ENCODE results near the gene TGFBR2.

TGFBR2 gene

DNA sequence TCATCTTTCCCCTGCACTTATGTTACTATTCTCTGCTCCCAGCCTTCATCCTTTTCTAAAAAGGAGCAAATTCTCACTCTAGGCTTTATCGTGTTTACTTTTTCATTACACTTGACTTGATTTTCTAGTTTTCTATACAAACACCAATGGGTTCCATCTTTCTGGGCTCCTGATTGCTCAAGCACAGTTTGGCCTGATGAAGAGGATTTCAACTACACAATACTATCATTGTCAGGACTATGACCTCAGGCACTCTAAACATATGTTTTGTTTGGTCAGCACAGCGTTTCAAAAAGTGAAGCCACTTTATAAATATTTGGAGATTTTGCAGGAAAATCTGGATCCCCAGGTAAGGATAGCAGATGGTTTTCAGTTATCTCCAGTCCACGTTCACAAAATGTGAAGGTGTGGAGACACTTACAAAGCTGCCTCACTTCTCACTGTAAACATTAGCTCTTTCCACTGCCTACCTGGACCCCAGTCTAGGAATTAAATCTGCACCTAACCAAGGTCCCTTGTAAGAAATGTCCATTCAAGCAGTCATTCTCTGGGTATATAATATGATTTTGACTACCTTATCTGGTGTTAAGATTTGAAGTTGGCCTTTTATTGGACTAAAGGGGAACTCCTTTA, 86.2 kb downstream of the TGFBR2 start:
- DNase-seq (ENCODE audit: low read depth in 2 of 2) = no peak

DNA sequence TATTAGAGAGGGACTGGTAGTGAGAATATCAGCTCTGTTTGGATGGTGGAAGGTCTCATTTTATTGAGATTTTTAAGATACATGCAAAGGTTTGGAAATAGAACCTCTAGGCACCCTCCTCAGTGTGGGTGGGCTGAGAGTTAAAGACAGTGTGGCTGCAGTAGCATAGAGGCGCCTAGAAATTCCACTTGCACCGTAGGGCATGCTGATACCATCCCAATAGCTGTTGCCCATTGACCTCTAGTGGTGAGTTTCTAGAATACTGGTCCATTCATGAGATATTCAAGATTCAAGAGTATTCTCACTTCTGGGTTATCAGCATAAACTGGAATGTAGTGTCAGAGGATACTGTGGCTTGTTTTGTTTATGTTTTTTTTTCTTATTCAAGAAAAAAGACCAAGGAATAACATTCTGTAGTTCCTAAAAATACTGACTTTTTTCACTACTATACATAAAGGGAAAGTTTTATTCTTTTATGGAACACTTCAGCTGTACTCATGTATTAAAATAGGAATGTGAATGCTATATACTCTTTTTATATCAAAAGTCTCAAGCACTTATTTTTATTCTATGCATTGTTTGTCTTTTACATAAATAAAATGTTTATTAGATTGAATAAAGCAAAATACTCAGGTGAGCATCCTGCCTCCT, 87.2 kb downstream of the TGFBR2 start:
- no peak for DNase-seq (ENCODE audit: low read depth in 2 of 2)

DNA sequence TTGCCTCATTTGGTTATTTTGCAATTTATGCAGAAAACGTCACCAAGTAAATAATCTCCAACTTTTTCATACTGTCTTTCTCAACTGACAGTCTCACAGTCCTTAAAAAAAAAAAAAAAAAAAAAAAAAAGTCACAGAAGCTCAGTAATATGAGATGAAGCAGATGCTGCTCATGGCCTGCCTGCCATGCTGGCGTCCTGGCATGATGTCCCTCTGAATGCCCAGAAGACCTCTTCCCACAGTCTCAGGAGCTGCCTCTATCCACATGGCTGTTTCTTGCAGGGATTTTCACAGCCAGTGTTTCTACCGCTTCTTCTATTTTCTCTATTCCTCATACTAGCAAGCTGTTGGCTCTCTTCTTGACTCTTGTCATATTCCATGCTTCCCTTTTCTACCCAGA, 87.7 kb downstream of the TGFBR2 start:
- no peak for DNase-seq (ENCODE audit: low read depth in 2 of 2)

DNA sequence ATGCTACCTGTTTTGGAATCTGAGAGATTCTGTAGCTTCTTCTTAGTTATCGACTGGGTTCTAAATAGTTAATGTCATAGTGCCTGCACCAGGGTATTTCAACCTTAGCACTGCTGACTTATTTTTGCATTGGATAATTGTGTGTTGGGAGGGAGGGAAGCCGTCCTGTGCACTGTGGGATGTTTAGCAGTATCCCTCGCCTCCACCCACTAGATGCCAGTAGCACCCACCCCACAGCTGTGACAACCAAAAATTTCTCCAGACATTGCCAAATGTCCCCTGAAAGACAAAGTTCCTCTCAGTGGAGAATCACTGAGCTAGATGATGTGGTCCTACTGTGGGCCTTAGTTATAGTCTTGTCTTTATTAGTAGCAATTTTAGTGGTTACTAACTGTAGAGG, 88.3 kb downstream of the TGFBR2 start:
- DNase-seq (ENCODE audit: low read depth in 2 of 2) = no peak

DNA sequence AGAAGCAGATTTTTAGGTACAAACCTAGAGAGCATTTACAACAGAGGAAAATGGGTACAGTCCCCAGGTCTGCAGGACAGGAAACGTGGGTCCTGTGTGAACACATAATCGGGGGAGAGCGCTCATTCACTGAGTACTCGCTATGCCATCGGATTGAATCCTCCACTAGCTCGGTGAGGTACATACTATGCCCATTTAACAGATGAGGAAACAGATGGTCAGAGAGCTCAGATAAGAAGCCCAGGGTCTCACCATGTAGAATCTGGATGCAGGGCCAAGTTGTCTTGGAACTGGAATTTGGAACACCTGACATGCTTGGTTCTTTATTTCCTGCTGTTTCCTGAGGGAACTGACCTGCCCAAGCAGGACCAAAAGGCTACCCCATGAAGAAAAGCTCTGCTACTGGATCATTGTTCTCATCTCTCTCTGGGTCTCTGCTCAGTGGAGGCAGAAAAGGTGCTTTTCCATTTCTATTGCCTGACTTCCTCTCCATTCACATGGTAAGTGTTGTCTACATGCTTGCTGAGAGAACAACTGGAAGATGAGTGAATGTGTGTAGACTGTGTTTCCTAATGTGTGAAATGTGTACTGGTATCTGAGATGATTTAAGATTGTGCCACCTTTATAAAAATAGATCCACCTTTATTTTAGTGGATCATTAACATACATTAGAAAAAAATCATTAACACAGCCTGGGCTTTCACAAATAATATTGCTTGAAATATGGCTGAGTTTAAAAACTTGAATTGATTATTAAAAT, 89.1 kb downstream of the TGFBR2 start:
- DNase-seq (ENCODE audit: low read depth in 2 of 2) = no peak

DNA sequence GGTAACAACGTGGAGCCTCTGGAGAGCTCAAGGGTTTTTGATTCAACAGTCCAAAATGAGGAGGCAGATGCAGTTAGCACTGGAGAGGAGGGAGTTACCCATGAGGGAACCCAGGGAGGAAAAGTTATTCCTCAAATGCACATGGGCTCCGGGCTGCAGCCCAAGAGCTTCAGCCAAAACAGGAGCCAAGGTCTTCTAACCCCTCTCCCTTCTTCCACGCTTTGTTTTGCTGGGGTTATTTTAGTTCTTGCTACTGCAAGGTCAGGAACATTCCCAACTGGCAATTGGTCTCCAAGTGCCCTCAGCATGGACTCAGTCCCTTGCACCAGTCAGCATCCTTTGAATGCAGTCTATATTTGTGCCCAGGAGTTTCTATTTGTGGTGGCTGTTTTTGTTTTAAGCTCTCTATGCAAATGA, 90.0 kb downstream of the TGFBR2 start:
- no peak for DNase-seq (ENCODE audit: low read depth in 2 of 2)

DNA sequence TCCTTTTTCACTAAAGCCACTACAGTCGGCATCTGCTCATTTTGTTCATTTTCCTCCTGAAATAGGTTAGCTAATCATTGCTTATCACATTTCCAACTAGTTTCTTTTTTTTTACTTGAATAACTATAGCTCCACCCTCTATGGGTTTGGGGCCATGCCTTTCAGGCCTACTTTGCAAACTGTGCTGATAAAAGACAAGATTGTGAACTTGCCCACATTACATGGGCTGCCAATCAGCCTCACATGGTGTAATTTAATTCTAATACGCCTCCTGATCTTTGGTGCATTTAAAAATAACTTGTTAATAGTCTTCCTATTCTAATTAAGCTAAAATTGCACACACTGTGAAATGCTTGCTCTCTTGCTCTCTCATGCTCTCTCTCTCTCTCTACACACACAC, 90.5 kb downstream of the TGFBR2 start:
- DNase-seq (ENCODE audit: low read depth in 2 of 2) = no peak

DNA sequence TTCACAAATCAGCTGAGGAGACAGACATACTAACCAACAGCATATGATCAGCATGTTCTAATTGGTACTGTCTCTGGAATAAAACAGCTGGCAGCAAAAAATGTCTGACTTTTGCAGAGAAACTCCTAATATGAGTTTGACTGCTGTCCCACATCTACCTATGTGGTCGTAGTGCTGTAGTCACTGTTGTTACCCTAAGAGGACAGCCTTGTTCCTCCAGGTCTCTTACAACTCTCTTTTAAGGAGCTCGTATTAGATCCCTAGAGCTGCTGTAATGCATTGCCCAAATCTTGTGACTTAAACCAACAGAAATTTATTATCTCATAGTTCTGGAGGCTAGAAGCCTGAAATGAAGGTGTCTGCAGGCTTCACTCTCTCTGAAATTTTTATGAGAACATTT, 92.1 kb downstream of the TGFBR2 start:
- DNase-seq (ENCODE audit: low read depth in 2 of 2) = no peak

DNA sequence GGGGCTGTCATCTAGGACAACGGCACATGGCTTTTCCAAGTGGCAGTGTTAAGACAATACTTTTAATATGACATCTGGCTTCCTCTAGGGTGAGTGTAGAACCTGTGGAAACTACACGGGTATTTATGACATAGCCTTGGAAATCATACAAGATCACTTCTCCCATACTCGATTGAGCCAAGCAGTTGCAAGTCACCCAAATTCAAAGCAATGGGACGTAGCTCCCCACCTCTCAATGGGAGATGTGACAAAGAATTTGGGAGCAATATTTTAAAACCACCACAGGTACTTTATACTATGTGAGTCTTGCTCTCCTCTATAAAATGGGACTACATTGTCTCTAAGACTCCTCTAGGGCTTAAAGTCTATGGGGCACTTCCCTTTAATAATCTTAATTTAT, 93.5 kb downstream of the TGFBR2 start:
- DNase-seq (ENCODE audit: low read depth in 2 of 2) = no peak

DNA sequence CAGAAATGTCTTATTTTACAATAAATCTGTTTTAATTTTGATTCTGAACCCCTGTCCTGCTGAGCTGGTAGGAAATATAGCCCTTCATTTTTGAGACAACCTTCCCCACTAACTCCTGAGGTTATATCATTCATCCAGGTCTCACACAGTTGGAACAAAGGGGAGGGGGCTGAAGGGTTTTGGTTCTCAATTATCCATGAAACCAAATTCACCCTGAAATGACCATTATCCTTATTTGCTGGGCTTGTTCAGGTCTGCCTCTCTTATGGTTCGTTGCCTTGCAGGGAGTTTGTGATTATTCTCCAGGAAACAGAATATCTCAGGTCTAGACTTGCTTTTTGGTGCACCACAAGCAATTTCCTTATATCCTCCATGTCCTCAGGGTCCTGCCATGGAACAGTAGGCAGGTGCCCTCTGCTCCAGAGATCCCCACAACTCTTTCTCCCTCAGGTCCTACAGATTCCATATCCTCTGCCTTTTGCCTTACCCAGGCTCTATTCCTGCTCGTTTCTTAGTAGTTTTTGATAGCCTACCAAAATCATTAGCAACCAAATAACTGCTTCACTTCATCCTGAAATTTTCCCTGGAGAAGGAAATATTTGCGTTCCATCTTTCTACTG, 94.4 kb downstream of the TGFBR2 start:
- DNase-seq (ENCODE audit: low read depth in 2 of 2) = no peak

DNA sequence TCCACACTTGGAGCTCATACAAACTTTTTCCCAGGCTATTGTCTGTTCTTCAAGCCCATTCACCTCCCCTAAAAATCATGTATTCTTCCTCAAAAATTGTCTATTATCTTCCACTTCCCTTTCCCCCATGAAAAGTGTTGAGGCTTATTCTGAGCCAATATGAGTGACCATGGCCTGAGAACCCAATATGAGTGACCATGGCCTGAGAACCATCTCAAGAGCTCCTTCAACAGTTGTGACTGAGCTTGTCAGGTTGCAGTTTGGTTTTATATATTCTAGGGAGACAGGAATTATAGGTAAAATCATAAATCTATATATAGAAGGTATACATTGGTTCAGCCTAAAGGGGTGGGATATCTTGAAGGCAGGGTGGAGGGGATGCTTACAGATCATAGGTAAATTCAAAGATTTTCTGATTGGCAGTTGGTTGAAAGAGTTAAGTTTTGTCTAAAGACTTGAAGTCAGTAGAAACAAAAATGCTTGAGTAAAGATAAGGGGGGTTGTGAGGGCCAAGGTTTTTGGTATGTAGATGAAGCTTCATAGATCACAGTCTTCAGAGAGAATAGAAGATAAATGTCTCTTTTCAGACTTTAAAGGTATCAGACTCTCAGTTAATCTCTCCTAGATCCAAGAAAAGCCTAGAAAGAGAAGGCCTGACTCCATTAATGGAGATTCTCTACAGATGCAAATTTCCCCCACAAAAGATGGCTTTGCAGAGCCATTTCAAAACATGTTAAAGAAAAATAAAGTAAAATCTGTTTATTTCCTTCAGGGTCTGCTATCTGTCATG, 95.8 kb downstream of the TGFBR2 start:
- DNase-seq (ENCODE audit: low read depth in 2 of 2) = no peak

DNA sequence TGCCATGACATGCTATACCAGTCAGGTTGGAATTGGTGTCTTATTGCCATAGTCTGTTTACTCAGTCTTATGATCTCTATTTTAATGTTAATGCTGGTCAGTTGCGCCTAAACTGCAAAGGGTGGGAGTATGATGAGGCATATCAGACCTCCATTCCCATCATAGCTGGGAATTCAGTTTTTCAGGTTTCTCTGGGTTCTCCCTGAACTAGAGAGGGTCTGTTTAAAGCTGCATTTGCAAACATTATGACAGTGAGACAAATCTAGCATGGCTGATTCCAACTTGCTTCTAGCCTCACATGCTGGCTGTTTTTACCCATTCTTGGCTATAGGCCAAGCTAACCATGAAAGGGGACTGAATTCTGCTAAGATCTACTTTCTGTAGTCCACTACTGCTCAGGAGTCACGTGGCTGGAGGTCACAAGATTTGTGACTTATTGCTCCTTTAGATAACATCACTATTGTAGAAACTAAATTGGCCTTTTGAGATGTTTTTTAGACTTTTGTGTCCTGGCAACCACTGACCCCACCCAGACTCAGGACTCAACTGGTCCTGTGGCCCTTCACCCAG, 96.5 kb downstream of the TGFBR2 start:
- DNase-seq (ENCODE audit: low read depth in 2 of 2) = no peak

DNA sequence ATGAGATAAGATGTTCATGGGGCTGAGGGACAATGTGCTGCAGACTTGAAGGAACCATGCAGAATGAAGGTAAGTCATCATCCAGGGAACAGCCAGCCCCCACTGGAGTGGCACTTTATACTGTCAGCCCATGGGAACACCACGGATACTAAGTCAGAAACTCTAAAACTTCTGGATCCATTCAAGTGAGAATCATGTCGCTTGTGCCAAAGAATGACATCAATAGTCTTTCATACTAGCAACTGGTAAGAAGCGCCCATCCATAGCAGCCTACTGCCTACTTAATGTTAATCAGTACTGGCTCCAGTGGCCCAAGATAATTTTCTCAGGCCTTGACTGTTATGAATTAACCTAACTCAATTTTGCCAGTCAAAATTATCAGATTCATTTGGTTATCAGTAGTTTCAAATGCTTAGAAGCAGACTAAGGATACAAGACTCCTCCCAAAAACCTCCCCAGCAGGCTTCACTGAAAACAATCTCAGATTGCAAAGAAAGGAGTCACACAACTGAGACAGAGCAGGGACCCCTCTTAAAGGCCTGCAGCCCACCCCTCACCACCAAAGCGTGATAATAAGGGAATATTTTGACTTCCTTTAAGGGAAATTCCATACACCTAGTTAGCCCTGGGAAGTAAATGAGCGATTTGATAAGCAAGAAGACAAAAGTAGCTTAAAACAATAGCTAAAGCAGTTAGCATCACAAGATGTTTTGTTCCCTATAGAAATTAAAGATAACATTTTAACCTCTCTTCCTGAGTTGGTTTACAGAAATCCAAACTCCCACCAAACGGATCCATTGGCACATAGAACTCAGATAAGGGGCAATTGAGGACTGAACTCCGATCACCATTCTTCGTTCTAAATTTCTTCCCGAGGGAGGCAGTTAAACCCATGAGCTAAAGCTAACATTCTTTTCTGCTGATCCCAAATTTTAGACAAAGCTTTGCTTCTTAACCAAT, 98.8 kb downstream of the TGFBR2 start:
- DNase-seq (ENCODE audit: low read depth in 2 of 2) = no peak

DNA sequence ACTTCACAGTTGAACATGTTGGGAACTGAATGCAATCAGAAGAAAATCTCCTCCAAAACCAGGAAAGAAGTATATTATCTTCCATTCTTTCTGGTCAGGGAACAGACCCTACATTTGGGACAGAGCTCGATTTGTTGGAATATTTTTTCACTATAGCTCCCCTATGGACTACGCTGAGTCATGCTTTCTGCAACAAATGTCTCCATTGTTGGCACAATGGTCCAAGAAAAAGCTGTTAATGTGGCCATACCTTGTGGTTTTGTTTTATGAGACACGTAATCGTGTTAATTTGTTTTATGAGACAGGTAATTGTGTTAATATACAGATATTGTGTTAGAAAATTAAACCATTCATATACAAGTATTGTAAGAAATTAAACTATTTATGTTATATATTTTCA, 101.4 kb downstream of the TGFBR2 start:
- DNase-seq (ENCODE audit: low read depth in 2 of 2) = no peak

DNA sequence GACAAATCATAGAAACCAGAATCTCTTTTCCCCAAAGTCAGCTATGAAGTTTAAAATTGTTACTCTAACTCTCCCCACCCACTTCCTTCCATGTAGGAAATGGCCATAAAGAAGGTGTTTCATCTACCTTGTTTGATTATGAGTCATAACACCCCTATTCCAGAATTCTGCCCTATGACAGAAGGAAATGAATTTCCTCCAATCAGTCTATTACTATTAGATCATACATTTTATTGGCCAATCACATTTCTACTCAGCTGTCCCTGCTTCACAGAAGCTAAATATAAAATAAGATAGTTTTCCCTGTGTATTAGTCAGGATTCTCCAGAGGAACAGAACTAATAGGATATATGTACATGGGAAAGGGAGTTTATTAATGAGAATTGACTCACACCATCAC, 102.1 kb downstream of the TGFBR2 start:
- no peak for DNase-seq (ENCODE audit: low read depth in 2 of 2)

DNA sequence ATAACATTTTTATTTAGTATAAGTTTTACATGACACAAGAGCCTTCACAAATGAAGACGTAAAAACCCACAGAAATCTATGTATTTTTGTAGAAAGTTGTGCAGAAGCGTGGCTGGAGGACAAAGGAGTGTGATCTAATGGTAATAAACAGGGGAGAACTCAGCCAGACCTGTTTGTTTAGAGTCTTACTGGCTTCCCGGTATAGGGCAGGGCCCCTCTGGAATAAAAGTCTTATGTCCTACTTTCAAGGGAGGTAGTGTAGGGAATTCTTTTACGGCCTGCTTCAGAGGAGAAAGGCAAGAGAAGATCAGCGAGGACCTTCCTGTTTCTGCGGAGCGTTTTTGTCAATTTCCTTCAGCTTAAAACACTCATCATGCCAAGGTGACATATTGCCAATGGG, 103.6 kb downstream of the TGFBR2 start:
- DNase-seq (ENCODE audit: low read depth in 2 of 2) = no peak

DNA sequence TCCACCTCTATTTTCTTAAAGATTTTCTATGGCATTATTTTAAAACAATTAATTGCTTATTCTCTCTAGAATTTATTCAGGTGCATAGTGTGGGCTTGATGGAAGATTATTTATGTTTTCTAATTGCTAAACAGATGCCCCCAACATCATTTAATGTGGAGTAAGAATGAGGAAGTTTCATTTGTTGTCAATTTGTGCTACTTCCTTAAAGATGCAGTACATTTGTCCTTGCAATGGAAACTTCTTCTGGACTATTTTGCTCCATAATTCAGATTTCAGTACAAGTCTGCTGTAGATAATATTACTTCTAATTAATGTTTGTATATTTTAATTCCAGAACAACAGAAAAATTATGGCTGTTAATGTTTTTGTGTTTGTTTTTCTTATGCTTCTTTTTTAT, 104.8 kb downstream of the TGFBR2 start:
- DNase-seq (ENCODE audit: low read depth in 2 of 2) = no peak

DNA sequence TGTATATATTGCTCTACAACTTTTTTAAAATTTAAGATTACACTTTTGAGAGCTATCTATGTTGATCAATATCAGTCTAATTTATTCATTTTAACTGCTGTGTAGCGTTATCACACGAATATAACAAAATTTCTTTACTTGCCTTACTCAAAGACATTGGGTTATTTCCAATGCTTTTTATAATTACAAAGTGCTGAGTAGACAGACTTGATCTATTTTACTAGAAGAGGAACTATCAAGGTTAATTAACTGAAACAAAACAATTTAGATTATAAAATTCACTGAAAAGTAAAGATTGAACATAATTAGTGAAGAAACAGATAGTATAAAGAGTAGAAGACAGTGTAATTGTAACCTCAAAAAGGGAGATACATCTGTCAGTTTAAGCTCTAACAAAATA, 105.5 kb downstream of the TGFBR2 start:
- DNase-seq (ENCODE audit: low read depth in 2 of 2) = no peak

DNA sequence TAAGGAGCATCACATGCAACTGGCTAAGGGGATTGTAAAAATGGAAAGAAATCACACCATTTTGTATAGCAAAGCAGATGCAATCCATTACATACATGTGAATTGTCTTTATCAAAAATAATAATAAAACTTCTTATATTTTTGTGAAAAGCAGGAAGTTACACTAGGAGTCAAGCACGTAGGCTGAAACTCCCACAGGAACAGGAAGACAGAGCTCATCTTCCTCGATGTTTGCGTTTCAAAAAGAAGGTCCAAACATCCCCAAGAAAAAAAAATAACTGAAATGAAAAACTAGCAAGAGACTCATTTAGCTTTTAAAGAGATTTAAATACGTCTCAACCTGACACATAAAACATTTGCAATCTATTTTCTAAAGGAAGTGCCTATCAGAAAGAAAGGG, 106.6 kb downstream of the TGFBR2 start:
- DNase-seq (ENCODE audit: low read depth in 2 of 2) = no peak

DNA sequence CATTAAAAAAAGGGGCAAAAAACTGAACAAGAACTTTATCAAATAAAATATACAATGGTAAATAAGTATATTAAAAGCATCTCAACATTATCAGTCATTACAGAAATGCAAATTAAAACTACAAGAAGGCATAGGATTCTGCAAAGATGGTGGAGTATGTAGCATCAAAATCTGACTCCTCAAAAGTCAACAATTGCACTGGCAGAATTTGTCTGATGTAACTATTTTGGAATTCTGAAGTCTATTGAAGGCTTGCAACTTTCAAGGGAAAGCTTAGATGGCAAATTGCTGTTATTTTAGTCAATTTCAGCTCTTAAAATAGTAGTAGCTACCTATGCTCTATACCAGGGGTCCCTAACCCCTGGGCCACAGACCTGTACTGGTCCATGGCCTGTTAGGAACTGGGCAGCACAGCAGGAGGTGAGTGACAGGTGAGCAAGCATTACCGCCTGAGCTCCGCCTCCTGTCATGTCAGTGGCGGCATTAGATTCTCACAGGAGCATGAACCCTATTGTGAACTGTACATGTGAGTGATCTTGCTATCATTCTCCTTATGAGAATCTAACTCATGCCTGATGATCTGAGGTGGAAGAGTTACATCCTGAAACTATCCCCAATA, 107.6 kb downstream of the TGFBR2 start:
- no peak for DNase-seq (ENCODE audit: low read depth in 2 of 2)

Measured in stimulated activated CD8-positive, alpha-beta memory T cell treated with anti-CD3 and anti-CD28 coated beads, Interleukin-15, amount 100 ng/mL, for 48 hours (primary cell).